HEK293 (cell line): Measurements from ENCODE around the gene WDFY2.

ENCODE experiments used
- CTCF ChIA-PET: fragments of 350-600 bp; formaldehyde crosslinking; extraction: SDS; loops from one replicate; lab custom pipeline; 2021; ENCODE audit warnings: antibody characterized with exemption; lab: Yijun Ruan, JAX
- POLR2A ChIA-PET: fragments of 300-600 bp; formaldehyde crosslinking; extraction: SDS; loops from one replicate; lab custom pipeline; 2020; ENCODE audit warnings: antibody characterized with exemption, inconsistent platforms; lab: Yijun Ruan, JAX
- H3K27ac ChIP-seq: fragments of 200-500 bp; sonication (Bioruptor generic); 2 replicates; pipeline ENCODE4 v1.5.1; 2014; ENCODE audit warnings: low read depth, low read length, control low read depth, inconsistent platforms; ENCODE audit errors: extremely low read depth
- H3K36me3 ChIP-seq, 2 experiments: fragments of 200-500 bp in 1 of 2; sonication (Bioruptor generic) in 1 of 2; 1 replicate in 1 of 2; 2 replicates in 1 of 2; pipeline ENCODE4 v1.5.1; 2014 to 2017; ENCODE audit warnings: inconsistent platforms in 2 of 2, low read length in 2 of 2; ENCODE audit not compliant: control insufficient read depth in 2 of 2, insufficient read depth in 1 of 2
- H3K4me1 ChIP-seq: fragments of 200-500 bp; sonication (Bioruptor generic); 2 replicates; pipeline ENCODE4 v1.5.1; 2014; ENCODE audit warnings: mild to moderate bottlenecking, low read length, inconsistent platforms; ENCODE audit not compliant: control insufficient read depth, insufficient read depth
- H3K4me3 ChIP-seq: 2 replicates; pipeline ENCODE4 v1.5.1; 2011; ENCODE audit warnings: low read depth, mild to moderate bottlenecking, control low read depth, low read length, moderate library complexity
- H3K9me3 ChIP-seq: fragments of 200-500 bp; sonication (Bioruptor generic); 2 replicates; pipeline ENCODE4 v1.5.1; 2014; ENCODE audit warnings: low read depth, low read length, inconsistent platforms; ENCODE audit not compliant: control insufficient read depth, insufficient read depth
- IKZF3 ChIP-seq: fragments of 450-650 bp; IDR thresholded peaks from 2 replicates; pipeline ENCODE4 v1.5.0; 2018; ENCODE audit warnings: missing biosample characterization, mild to moderate bottlenecking, missing genetic modification characterization, moderate library complexity
- SALL2 ChIP-seq: fragments of 450-650 bp; formaldehyde crosslinking; IDR thresholded peaks from 2 replicates; pipeline ENCODE4 v1.5.0; 2017; ENCODE audit warnings: missing biosample characterization, mild to moderate bottlenecking, missing genetic modification characterization, borderline replicate concordance
- SP3 ChIP-seq: fragments of 450-650 bp; formaldehyde crosslinking; IDR thresholded peaks from 2 replicates; pipeline ENCODE4 v1.5.1; 2016; ENCODE audit warnings: missing biosample characterization, missing genetic modification characterization
- ZFP3 ChIP-seq: fragments of 450-650 bp; formaldehyde crosslinking; IDR thresholded peaks from 2 replicates; pipeline ENCODE4 v1.5.1; 2016; ENCODE audit warnings: low read depth, missing biosample characterization, missing genetic modification characterization
- ZNF184 ChIP-seq: fragments of 450-650 bp; IDR thresholded peaks from 2 replicates; pipeline ENCODE4 v1.5.1; 2018; ENCODE audit warnings: missing biosample characterization, mild to moderate bottlenecking, missing genetic modification characterization
- ZNF23 ChIP-seq: fragments of 450-650 bp; formaldehyde crosslinking; IDR thresholded peaks from 2 replicates; pipeline ENCODE4 v1.5.1; 2016; ENCODE audit warnings: missing biosample characterization, missing genetic modification characterization, borderline replicate concordance
- ZNF341 ChIP-seq: fragments of 450-650 bp; formaldehyde crosslinking; IDR thresholded peaks from 2 replicates; pipeline ENCODE4; 2016; ENCODE audit warnings: low read depth, missing biosample characterization, missing genetic modification characterization
- ZNF404 ChIP-seq: fragments of 450-650 bp; formaldehyde crosslinking; IDR thresholded peaks from 2 replicates; pipeline ENCODE4 v1.5.1; 2017; ENCODE audit warnings: missing biosample characterization, missing genetic modification characterization
- ZNF48 ChIP-seq: fragments of 450-650 bp; formaldehyde crosslinking; IDR thresholded peaks from 2 replicates; pipeline ENCODE4 v1.5.1; 2016; ENCODE audit warnings: missing biosample characterization, missing genetic modification characterization
- ZNF501 ChIP-seq: fragments of 450-650 bp; formaldehyde crosslinking; IDR thresholded peaks from 2 replicates; pipeline ENCODE4 v1.5.1; 2016; ENCODE audit warnings: missing biosample characterization, missing genetic modification characterization
- ZNF555 ChIP-seq: fragments of 450-650 bp; formaldehyde crosslinking; conservative IDR thresholded peaks from 2 replicates; pipeline ENCODE4 v1.5.1; 2017; ENCODE audit warnings: missing biosample characterization, mild to moderate bottlenecking, missing genetic modification characterization, inconsistent platforms
- ZNF670 ChIP-seq: fragments of 450-650 bp; formaldehyde crosslinking; IDR thresholded peaks from 2 replicates; pipeline ENCODE4 v1.5.1; 2016; ENCODE audit warnings: missing biosample characterization, missing genetic modification characterization, low read depth
- ZNF677 ChIP-seq: fragments of 450-650 bp; IDR thresholded peaks from 2 replicates; pipeline ENCODE4 v1.5.0; 2018; ENCODE audit warnings: missing biosample characterization, mild to moderate bottlenecking, missing genetic modification characterization, moderate library complexity
- ZNF768 ChIP-seq: fragments of 450-650 bp; formaldehyde crosslinking; IDR thresholded peaks from 2 replicates; pipeline ENCODE4 v1.5.1; 2018; ENCODE audit warnings: missing biosample characterization, mild to moderate bottlenecking, missing genetic modification characterization
- TF ChIP-seq, protein P1 (sequence below): fragments of 450-650 bp; formaldehyde crosslinking; IDR thresholded peaks from 2 replicates; pipeline ENCODE4 v1.5.1; 2016; ENCODE audit warnings: missing biosample characterization, missing genetic modification characterization
- TF ChIP-seq, protein P2 (sequence below): fragments of 450-650 bp; formaldehyde crosslinking; IDR thresholded peaks from 2 replicates; pipeline ENCODE4 v1.5.1; 2016; ENCODE audit warnings: missing biosample characterization, missing genetic modification characterization
- TF ChIP-seq, protein P3 (sequence below): fragments of 450-650 bp; formaldehyde crosslinking; IDR thresholded peaks from 2 replicates; pipeline ENCODE4 v1.5.1; 2016; ENCODE audit warnings: missing biosample characterization, missing genetic modification characterization
- TF ChIP-seq, protein P4 (sequence below): fragments of 450-650 bp; formaldehyde crosslinking; IDR thresholded peaks from 2 replicates; pipeline ENCODE4 v1.5.0; 2017; ENCODE audit warnings: missing biosample characterization, missing genetic modification characterization, borderline replicate concordance
- TF ChIP-seq, protein P5 (sequence below): fragments of 450-650 bp; IDR thresholded peaks from 2 replicates; pipeline ENCODE4 v1.5.1; 2018; ENCODE audit warnings: missing biosample characterization, missing genetic modification characterization
- TF ChIP-seq, protein P6 (sequence below): fragments of 450-650 bp; formaldehyde crosslinking; IDR thresholded peaks from 2 replicates; pipeline ENCODE4 v1.5.1; 2016; ENCODE audit warnings: missing biosample characterization, missing genetic modification characterization

Gene WDFY2

DNA sequence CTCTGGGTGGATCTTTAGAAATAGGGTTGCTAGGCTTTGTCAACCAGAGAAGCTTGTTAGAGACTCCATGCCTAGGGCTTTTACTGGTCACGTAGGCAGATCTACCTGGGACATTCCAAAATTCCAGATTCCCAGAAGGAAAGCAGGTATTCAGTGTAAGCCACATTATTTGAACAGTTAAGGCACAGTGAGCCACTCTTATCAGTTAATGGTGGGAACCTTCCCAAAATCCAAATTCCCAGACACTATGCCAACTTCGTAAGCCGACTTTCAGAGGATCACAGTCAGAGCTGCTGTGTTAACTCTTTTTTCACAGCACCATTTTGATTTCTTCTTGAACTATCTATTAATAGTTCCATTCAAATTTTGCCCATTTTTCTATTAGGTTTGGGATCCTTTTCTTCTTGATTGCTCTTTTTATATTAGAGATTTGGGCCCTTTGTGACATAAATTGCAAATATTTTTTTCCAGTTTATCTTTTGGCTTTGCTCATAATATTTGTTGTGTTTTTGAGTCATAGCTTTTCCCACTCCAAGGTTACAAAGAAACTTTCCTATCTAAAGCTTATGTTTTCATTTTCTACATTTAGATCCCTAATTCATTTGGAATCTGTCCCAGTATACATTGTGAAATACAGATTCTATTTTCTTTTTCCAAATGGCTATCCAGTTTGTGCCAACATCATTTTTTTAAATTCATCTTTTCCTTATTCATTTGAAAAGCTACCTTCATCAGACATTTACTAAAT lies 142.4 kb downstream of the WDFY2 start:
- no peak overlapping the region for H3K4me3 ChIP-seq
- H3K36me3 ChIP-seq = peaks cover 0 to 4% of the 10 kb centered on the region in 2 experiments; a peak in 2 of 3 replicates
- no peak for TF ChIP-seq ZNF23 (tag by site-specific recombination)
- no peak for TF ChIP-seq ZNF341 (tag by site-specific recombination)
- TF ChIP-seq ZNF670 (tag by site-specific recombination) = no peak
- no peak for TF ChIP-seq IKZF3 (tag by site-specific recombination)
- CTCF ChIA-PET = interaction anchor here (0.6 kb wide), 1 partner anchor 504 kb away, joined by 4 read pairs; no protein-coding TSS in a partner anchor
- POLR2A ChIA-PET = interaction anchor here (0.6 kb wide), 1 partner anchor 26 kb away, joined by 4 read pairs; no protein-coding TSS in a partner anchor
- no peaks in the 10 kb centered on the region for H3K4me1 ChIP-seq
- H3K27ac ChIP-seq = no peak overlapping the region
- H3K9me3 ChIP-seq = no peaks in the 10 kb centered on the region

DNA sequence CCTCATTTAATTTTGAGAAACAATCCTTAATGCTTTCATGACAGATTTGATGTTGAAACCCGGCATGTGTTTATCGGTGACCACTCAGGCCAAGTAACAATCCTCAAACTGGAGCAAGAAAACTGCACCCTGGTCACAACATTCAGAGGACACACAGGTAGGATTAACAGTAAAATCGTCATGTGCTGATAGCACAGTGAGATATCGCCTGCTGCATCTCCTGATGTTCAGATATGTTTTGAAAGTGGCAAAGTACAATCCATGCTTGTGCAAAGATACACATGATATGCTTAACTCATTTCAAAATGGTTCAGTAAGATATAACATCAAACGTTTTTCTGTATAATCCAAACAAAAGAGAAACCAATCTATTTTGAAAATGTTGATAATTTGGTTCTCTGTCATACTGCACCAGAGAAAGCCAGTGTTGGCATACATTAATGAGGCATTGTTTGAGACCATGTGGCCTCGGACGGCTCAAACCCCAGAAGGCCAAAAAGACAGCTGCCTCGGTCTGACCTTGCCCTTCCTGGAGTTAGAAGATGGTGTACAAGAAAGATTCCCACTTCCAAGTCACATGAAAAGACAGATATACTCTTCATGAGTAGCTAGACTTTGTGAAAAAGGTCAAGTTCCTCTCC lies 143.5 kb downstream of the WDFY2 start:
- no peaks in the 10 kb centered on the region for H3K9me3 ChIP-seq
- H3K36me3 ChIP-seq = peaks cover 0 to 4% of the 10 kb centered on the region in 2 experiments; a peak in 2 of 3 replicates
- POLR2A ChIA-PET = no interaction called here
- CTCF ChIA-PET = no interaction called here
- no peak overlapping the region for H3K4me3 ChIP-seq
- H3K27ac ChIP-seq = no peak overlapping the region
- TF ChIP-seq ZFP3 (tag by site-specific recombination) = no peak
- TF ChIP-seq, protein P1, sequence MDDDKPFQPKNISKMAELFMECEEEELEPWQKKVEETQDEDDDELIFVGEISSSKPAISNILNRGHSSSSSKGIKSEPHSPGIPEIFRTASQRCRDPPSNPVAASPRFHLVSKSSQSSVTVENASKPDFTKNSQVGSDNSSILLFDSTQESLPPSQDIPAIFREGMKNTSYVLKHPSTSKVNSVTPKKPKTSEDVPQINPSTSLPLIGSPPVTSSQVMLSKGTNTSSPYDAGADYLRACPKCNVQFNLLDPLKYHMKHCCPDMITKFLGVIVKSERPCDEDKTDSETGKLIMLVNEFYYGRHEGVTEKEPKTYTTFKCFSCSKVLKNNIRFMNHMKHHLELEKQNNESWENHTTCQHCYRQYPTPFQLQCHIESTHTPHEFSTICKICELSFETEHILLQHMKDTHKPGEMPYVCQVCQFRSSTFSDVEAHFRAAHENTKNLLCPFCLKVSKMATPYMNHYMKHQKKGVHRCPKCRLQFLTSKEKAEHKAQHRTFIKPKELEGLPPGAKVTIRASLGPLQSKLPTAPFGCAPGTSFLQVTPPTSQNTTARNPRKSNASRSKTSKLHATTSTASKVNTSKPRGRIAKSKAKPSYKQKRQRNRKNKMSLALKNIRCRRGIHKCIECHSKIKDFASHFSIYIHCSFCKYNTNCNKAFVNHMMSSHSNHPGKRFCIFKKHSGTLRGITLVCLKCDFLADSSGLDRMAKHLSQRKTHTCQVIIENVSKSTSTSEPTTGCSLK (tag by site-specific recombination) = no peak
- TF ChIP-seq, protein P2, sequence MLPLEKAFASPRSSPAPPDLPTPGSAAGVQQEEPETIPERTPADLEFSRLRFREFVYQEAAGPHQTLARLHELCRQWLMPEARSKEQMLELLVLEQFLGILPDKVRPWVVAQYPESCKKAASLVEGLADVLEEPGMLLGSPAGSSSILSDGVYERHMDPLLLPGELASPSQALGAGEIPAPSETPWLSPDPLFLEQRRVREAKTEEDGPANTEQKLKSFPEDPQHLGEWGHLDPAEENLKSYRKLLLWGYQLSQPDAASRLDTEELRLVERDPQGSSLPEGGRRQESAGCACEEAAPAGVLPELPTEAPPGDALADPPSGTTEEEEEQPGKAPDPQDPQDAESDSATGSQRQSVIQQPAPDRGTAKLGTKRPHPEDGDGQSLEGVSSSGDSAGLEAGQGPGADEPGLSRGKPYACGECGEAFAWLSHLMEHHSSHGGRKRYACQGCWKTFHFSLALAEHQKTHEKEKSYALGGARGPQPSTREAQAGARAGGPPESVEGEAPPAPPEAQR (tag by site-specific recombination) = no peak
- TF ChIP-seq ZNF184 (tag by site-specific recombination) = no peak
- TF ChIP-seq, protein P3, sequence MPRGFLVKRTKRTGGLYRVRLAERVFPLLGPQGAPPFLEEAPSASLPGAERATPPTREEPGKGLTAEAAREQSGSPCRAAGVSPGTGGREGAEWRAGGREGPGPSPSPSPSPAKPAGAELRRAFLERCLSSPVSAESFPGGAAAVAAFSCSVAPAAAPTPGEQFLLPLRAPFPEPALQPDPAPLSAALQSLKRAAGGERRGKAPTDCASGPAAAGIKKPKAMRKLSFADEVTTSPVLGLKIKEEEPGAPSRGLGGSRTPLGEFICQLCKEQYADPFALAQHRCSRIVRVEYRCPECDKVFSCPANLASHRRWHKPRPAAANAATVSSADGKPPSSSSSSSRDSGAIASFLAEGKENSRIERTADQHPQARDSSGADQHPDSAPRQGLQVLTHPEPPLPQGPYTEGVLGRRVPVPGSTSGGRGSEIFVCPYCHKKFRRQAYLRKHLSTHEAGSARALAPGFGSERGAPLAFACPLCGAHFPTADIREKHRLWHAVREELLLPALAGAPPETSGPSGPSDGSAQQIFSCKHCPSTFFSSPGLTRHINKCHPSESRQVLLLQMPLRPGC (tag by site-specific recombination) = no peak
- TF ChIP-seq, protein P4, sequence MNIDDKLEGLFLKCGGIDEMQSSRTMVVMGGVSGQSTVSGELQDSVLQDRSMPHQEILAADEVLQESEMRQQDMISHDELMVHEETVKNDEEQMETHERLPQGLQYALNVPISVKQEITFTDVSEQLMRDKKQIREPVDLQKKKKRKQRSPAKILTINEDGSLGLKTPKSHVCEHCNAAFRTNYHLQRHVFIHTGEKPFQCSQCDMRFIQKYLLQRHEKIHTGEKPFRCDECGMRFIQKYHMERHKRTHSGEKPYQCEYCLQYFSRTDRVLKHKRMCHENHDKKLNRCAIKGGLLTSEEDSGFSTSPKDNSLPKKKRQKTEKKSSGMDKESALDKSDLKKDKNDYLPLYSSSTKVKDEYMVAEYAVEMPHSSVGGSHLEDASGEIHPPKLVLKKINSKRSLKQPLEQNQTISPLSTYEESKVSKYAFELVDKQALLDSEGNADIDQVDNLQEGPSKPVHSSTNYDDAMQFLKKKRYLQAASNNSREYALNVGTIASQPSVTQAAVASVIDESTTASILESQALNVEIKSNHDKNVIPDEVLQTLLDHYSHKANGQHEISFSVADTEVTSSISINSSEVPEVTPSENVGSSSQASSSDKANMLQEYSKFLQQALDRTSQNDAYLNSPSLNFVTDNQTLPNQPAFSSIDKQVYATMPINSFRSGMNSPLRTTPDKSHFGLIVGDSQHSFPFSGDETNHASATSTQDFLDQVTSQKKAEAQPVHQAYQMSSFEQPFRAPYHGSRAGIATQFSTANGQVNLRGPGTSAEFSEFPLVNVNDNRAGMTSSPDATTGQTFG (tag by site-specific recombination) = no peak
- TF ChIP-seq ZNF768 (tag by site-specific recombination) = no peak
- TF ChIP-seq, protein P5, sequence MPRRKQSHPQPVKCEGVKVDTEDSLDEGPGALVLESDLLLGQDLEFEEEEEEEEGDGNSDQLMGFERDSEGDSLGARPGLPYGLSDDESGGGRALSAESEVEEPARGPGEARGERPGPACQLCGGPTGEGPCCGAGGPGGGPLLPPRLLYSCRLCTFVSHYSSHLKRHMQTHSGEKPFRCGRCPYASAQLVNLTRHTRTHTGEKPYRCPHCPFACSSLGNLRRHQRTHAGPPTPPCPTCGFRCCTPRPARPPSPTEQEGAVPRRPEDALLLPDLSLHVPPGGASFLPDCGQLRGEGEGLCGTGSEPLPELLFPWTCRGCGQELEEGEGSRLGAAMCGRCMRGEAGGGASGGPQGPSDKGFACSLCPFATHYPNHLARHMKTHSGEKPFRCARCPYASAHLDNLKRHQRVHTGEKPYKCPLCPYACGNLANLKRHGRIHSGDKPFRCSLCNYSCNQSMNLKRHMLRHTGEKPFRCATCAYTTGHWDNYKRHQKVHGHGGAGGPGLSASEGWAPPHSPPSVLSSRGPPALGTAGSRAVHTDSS (tag by site-specific recombination) = no peak
- no peak for TF ChIP-seq SP3 (tag by site-specific recombination)
- no peak for TF ChIP-seq ZNF501 (tag by site-specific recombination)
- TF ChIP-seq SALL2 (tag by site-specific recombination) = no peak
- no peak for TF ChIP-seq ZNF677 (tag by site-specific recombination)
- no peak for TF ChIP-seq ZNF404
- TF ChIP-seq, protein P6, sequence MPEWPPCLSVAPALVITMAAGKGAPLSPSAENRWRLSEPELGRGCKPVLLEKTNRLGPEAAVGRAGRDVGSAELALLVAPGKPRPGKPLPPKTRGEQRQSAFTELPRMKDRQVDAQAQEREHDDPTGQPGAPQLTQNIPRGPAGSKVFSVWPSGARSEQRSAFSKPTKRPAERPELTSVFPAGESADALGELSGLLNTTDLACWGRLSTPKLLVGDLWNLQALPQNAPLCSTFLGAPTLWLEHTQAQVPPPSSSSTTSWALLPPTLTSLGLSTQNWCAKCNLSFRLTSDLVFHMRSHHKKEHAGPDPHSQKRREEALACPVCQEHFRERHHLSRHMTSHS (tag by site-specific recombination) = no peak
- TF ChIP-seq ZNF555 (tag by site-specific recombination) = no peak
- no peak for TF ChIP-seq ZNF48 (tag by site-specific recombination)
- H3K4me1 ChIP-seq = no peaks in the 10 kb centered on the region
